Activated CD4-positive, alpha-beta T cell treated with anti-CD3 and anti-CD28 coated beads, Interleukin-2, Interleukin-4, amounts not matched to agents 100 ng/mL and 50 ng/mL, durations not matched to agents 16 hours and 8 hours (primary cell): Measurements from ENCODE around the gene ASNS.

Experiments
- DNase-seq: peaks from one replicate; pipeline ENCODE4 v3.0.0-alpha.2; 2020; ENCODE audit warnings: low spot score

The ASNS gene

GRCh38 chr7:97842772-97843345, 29.3 kb downstream of the ASNS start:
- no peak for DNase-seq

- no peak for DNase-seq
These were observed 30.2 kb downstream of the ASNS start for GRCh38 chr7:97842006-97842405.

GRCh38 chr7:97835296-97836138, 36.7 kb downstream of the ASNS start:
- DNase-seq = peak; percentile 60

GRCh38 chr7:97819161-97819560, 53.0 kb downstream of the ASNS start:
- no peak for DNase-seq

GRCh38 chr7:97818066-97818663, 54.0 kb downstream of the ASNS start:
- DNase-seq = no peak
